NCI-H128 (cell line): ENCODE data around the gene DEAF1.

Experiments
- DNase-seq: peaks from one replicate; lab custom pipeline; 2025; ENCODE audit not compliant: unreplicated experiment; lab: John Stamatoyannopoulos, UW

The DEAF1 gene

GRCh38 chr11:626475-627307, 68.3 kb downstream of the DEAF1 start, which contains the start of gene SCT:
SCT (minus strand) TSS chr11:627181; CDS start chr11:627143, 38 bp downstream.
- DNase-seq: no peak

GRCh38 chr11:625636-626268, 69.3 kb downstream of the DEAF1 start:
- no peak for DNase-seq

GRCh38 chr11:624705-625635, 70.1 kb downstream of the DEAF1 start, which contains the start of gene CDHR5:
CDHR5 (minus strand) TSS chr11:624955; CDS start chr11:624902, 53 bp downstream.
- DNase-seq: no peak

GRCh38 chr11:623999-624704, 70.9 kb downstream of the DEAF1 start:
- no peak for DNase-seq

- DNase-seq: no peak
These were observed 71.6 kb downstream of the DEAF1 start for GRCh38 chr11:623349-623869.

- no peak for DNase-seq
These were observed 73.2 kb downstream of the DEAF1 start for GRCh38 chr11:621838-622237.

- DNase-seq: no peak
These were observed 73.8 kb downstream of the DEAF1 start for GRCh38 chr11:620935-621814.

GRCh38 chr11:620201-620600, 74.8 kb downstream of the DEAF1 start:
- no peak for DNase-seq

GRCh38 chr11:619628-620050, 75.4 kb downstream of the DEAF1 start:
- DNase-seq: no peak

GRCh38 chr11:618856-619627, 76.0 kb downstream of the DEAF1 start:
- no peak for DNase-seq

GRCh38 chr11:617912-618682, 76.9 kb downstream of the DEAF1 start:
- DNase-seq: no peak

GRCh38 chr11:617199-617911, 77.7 kb downstream of the DEAF1 start:
- no peak for DNase-seq

GRCh38 chr11:616320-617198, 78.5 kb downstream of the DEAF1 start:
- DNase-seq: no peak

GRCh38 chr11:615504-616319, 79.3 kb downstream of the DEAF1 start, which contains the start of gene IRF7:
IRF7 (minus strand) TSS chr11:615950; CDS start chr11:615364, 586 bp downstream.
- peak; percentile 80 for DNase-seq
